HG02798 (cell line): ENCODE results near the gene PNN.

ENCODE experiments used
- ATAC-seq: cut with Tn5 transposase; IDR thresholded peaks from one replicate; pipeline ENCODE4 v1.9.1; 2021; ENCODE audit warnings: mild to moderate bottlenecking; ENCODE audit not compliant: unreplicated experiment, poor library complexity

PNN gene

GRCh38 chr14:39228509-39229221, 53.6 kb downstream of the PNN start:
- no peak for ATAC-seq

- ATAC-seq = no peak
These were observed 54.1 kb downstream of the PNN start for GRCh38 chr14:39229222-39229543.

GRCh38 chr14:39229601-39230110, 54.6 kb downstream of the PNN start:
- ATAC-seq = no peak

- no peak for ATAC-seq
These were observed 55.5 kb downstream of the PNN start for GRCh38 chr14:39230416-39231035.

GRCh38 chr14:39231751-39232553, 56.9 kb downstream of the PNN start:
- peak; percentile 83 for ATAC-seq
